IMR-90 (cell line): Measurements from ENCODE around the gene ARHGAP10. TPM values are rescaled to one million over a fixed set of nuclear protein-coding genes. Genes with fewer than 3 reads are reported as not detected.

Source experiments
- ATAC-seq: fragments of 200-7000 bp; cut with Tn5 transposase; 2 replicates; pipeline ENCODE4 v1.9.1; 2020; ENCODE audit warnings: low read depth, mild to moderate bottlenecking, moderate library complexity
- BruUV-seq: library from RNA; stranded (reverse); fragments of 400-500 nt; replicated peaks from 2 replicates; lab custom pipeline; 2021; lab: Mats Ljungman, UMichigan
- CTCF ChIA-PET: fragments of 300-600 bp; formaldehyde crosslinking; extraction: SDS; loops from one replicate; lab custom pipeline; 2021; ENCODE audit warnings: antibody characterized with exemption; lab: Yijun Ruan, JAX
- POLR2A ChIA-PET: fragments of 300-600 bp; sonication (Branson Sonifier 250); formaldehyde crosslinking; loops from one replicate; lab custom pipeline; 2022; ENCODE audit warnings: antibody characterized with exemption; ENCODE audit not compliant: unreplicated experiment; lab: Charles Lee
- DNase-seq: peaks from one replicate; pipeline ENCODE4 v3.0.0; 2013
- H2AFZ ChIP-seq: replicated peaks from 2 replicates; pipeline ENCODE3; 2013; ENCODE audit warnings: low read length, mild to moderate bottlenecking; ENCODE audit not compliant: poor library complexity
- H2AK5ac ChIP-seq: 2 replicates; pipeline ENCODE4 v1.6.1; 2013; ENCODE audit warnings: low read depth, low read length, inconsistent platforms
- H2AK9ac ChIP-seq: replicated peaks from 2 replicates; pipeline ENCODE3; 2013; ENCODE audit warnings: mild to moderate bottlenecking, low read depth, low read length, moderate library complexity; ENCODE audit not compliant: poor library complexity
- H2BK120ac ChIP-seq: 2 replicates; pipeline ENCODE4 v1.6.1; 2013; ENCODE audit warnings: low read depth, low read length, inconsistent platforms
- H2BK15ac ChIP-seq: 3 replicates; pipeline ENCODE4 v1.6.1; 2013; ENCODE audit warnings: low read depth, low read length, inconsistent platforms
- H2BK20ac ChIP-seq: 2 replicates; pipeline ENCODE4 v1.6.1; 2013; ENCODE audit warnings: low read depth, mild to moderate bottlenecking, inconsistent platforms, low read length, moderate library complexity
- H2BK5ac ChIP-seq: 2 replicates; pipeline ENCODE4 v1.6.1; 2013; ENCODE audit warnings: mild to moderate bottlenecking, low read depth, low read length, inconsistent platforms; ENCODE audit not compliant: poor library complexity, severe bottlenecking
- H3K14ac ChIP-seq: replicated peaks from 2 replicates; pipeline ENCODE4 v1.6.1; 2013; ENCODE audit warnings: low read depth, low read length, inconsistent platforms
- H3K18ac ChIP-seq: 2 replicates; pipeline ENCODE4 v1.6.1; 2013; ENCODE audit warnings: low read depth, low read length, control low read depth
- H3K23ac ChIP-seq: 2 replicates; pipeline ENCODE4 v1.6.1; 2013; ENCODE audit warnings: low read depth, low read length, inconsistent platforms
- H3K27ac ChIP-seq: 2 replicates; pipeline ENCODE4 v1.5.1; 2013; ENCODE audit warnings: mild to moderate bottlenecking, control low read depth, low read length; ENCODE audit not compliant: insufficient read depth
- H3K27me3 ChIP-seq: 2 replicates; pipeline ENCODE4 v1.6.1; 2013; ENCODE audit warnings: low read length; ENCODE audit not compliant: control insufficient read depth, insufficient read depth
- H3K36me3 ChIP-seq: 2 replicates; pipeline ENCODE4 v1.6.1; 2013; ENCODE audit warnings: low read length, mixed read lengths; ENCODE audit not compliant: control insufficient read depth, insufficient read depth
- H3K4ac ChIP-seq: 2 replicates; pipeline ENCODE4 v1.6.1; 2013; ENCODE audit warnings: low read depth, low read length, inconsistent platforms
- H3K4me1 ChIP-seq: 2 replicates; pipeline ENCODE4 v1.6.1; 2013; ENCODE audit warnings: low read length, mixed read lengths; ENCODE audit not compliant: control insufficient read depth, insufficient read depth
- H3K4me2 ChIP-seq: 2 replicates; pipeline ENCODE4 v1.6.1; 2013; ENCODE audit warnings: low read depth, mild to moderate bottlenecking, control low read depth, low read length, moderate library complexity
- H3K4me3 ChIP-seq: 2 replicates; pipeline ENCODE4 v1.5.1; 2013; ENCODE audit warnings: low read depth, mild to moderate bottlenecking, control low read depth, low read length, moderate library complexity; ENCODE audit not compliant: insufficient read depth
- H3K56ac ChIP-seq: 2 replicates; pipeline ENCODE4 v1.6.1; 2013; ENCODE audit warnings: low read length, inconsistent platforms; ENCODE audit not compliant: insufficient read depth; ENCODE audit errors: extremely low read depth
- H3K79me1 ChIP-seq, 2 experiments: 2 replicates each; pipeline ENCODE4 v1.6.1; 2013; ENCODE audit warnings: low read length in 2 of 2, inconsistent platforms in 1 of 2, low read depth in 1 of 2
- H3K9ac ChIP-seq: 2 replicates; pipeline ENCODE4 v1.6.1; 2013; ENCODE audit warnings: low read depth, low read length, control low read depth
- H3K9me1 ChIP-seq: 2 replicates; pipeline ENCODE4 v1.6.1; 2013; ENCODE audit warnings: low read length, inconsistent platforms; ENCODE audit not compliant: insufficient read depth
- H3K9me3 ChIP-seq: 2 replicates; pipeline ENCODE4 v1.6.1; 2013; ENCODE audit warnings: low read length; ENCODE audit not compliant: control insufficient read depth, insufficient read depth
- H4K20me1 ChIP-seq: 2 replicates; pipeline ENCODE4 v1.6.1; 2013; ENCODE audit warnings: low read length, inconsistent platforms; ENCODE audit not compliant: insufficient read depth
- H4K5ac ChIP-seq: 2 replicates; pipeline ENCODE4 v1.6.1; 2013; ENCODE audit warnings: mild to moderate bottlenecking, low read depth, low read length, control low read depth
- H4K8ac ChIP-seq, 2 experiments: 2 replicates each; pipeline ENCODE4 v1.6.1; 2013; ENCODE audit warnings: low read depth in 2 of 2, low read length in 2 of 2, control low read depth in 1 of 2, inconsistent platforms in 1 of 2
- H4K91ac ChIP-seq: 2 replicates; pipeline ENCODE4 v1.6.1; 2013; ENCODE audit warnings: low read depth, low read length, inconsistent platforms; ENCODE audit not compliant: insufficient read depth
- BHLHE40 ChIP-seq: fragments of 150-350 bp; IDR thresholded peaks from 2 replicates; pipeline ENCODE4 v1.6.1; 2016; ENCODE audit warnings: mild to moderate bottlenecking, low read depth, low read length
- CEBPB ChIP-seq: IDR thresholded peaks from 2 replicates; pipeline ENCODE4 v1.6.1; 2012; ENCODE audit warnings: low read depth, low read length, improper control_type of control experiment
- CHD1 ChIP-seq: IDR thresholded peaks from 2 replicates; pipeline ENCODE4 v1.6.1; 2012; ENCODE audit warnings: low read depth, low read length, improper control_type of control experiment
- ELK1 ChIP-seq: fragments of 150-350 bp; IDR thresholded peaks from 2 replicates; pipeline ENCODE4 v1.6.1; 2016; ENCODE audit warnings: low read depth, mild to moderate bottlenecking, low read length, moderate library complexity, borderline replicate concordance
- FOS ChIP-seq: fragments of 150-350 bp; IDR thresholded peaks from 2 replicates; pipeline ENCODE4 v1.6.1; 2016; ENCODE audit warnings: low read depth, low read length
- MAFK ChIP-seq: IDR thresholded peaks from 2 replicates; pipeline ENCODE4 v1.6.1; 2012; ENCODE audit warnings: low read depth, low read length, improper control_type of control experiment
- MAZ ChIP-seq: IDR thresholded peaks from 2 replicates; pipeline ENCODE4 v1.6.1; 2012; ENCODE audit warnings: low read depth, mild to moderate bottlenecking, low read length, improper control_type of control experiment, moderate library complexity, borderline replicate concordance
- NFE2L2 ChIP-seq: fragments of 150-350 bp; IDR thresholded peaks from 2 replicates; pipeline ENCODE4 v1.6.1; 2016; ENCODE audit warnings: low read depth, mild to moderate bottlenecking, low read length
- POLR2A ChIP-seq: IDR thresholded peaks from 2 replicates; pipeline ENCODE4 v1.6.1; 2012; ENCODE audit warnings: mild to moderate bottlenecking, low read depth, low read length
- RAD21 ChIP-seq: IDR thresholded peaks from 2 replicates; pipeline ENCODE4 v1.6.1; 2012; ENCODE audit warnings: low read length, improper control_type of control experiment
- RCOR1 ChIP-seq: IDR thresholded peaks from 2 replicates; pipeline ENCODE4 v1.6.1; 2012; ENCODE audit warnings: mild to moderate bottlenecking, low read length, improper control_type of control experiment; ENCODE audit not compliant: insufficient replicate concordance
- RFX5 ChIP-seq: IDR thresholded peaks from 2 replicates; pipeline ENCODE4 v1.8.0; 2012; ENCODE audit warnings: low read depth, mild to moderate bottlenecking, low read length, moderate library complexity
- SMC3 ChIP-seq: fragments of 150-350 bp; IDR thresholded peaks from 2 replicates; pipeline ENCODE4 v1.6.1; 2016; ENCODE audit warnings: low read depth, mild to moderate bottlenecking, antibody characterized with exemption, low read length, moderate library complexity
- USF2 ChIP-seq: fragments of 150-350 bp; IDR thresholded peaks from 2 replicates; pipeline ENCODE4 v1.6.1; 2017; ENCODE audit warnings: mild to moderate bottlenecking, antibody characterized with exemption, low read length, low read depth
- WGBS, 2 experiments: methylation state at CpG; one replicate each; pipeline versions ENCODE4 v1.1.5 to v1.1.7; 2013; ENCODE audit warnings: missing lambda C conversion rate in 2 of 2; ENCODE audit not compliant: insufficient read length in 1 of 2; ENCODE audit errors: extremely low coverage in 2 of 2; 5-methylcytosine and 5-hydroxymethylcytosine counted together
- dilution Hi-C: fragments of 300-500 bp; cut with HindIII; formaldehyde crosslinking; loops from one replicate; pipeline ENCODE4 v1.14.3; 2018; ENCODE audit warnings: low sequenced_read_pairs; ENCODE audit not compliant: unreplicated experiment
- in situ Hi-C: fragments of 300-500 bp; cut with MboI; formaldehyde crosslinking; loops from 3 replicates; pipeline ENCODE4 v1.14.3; 2019; ENCODE audit warnings: low sequenced_read_pairs, inconsistent platforms, mixed read lengths
- intact Hi-C: fragments of 100-400 bp; cut with micrococcal nuclease; formaldehyde crosslinking; loops from 2 replicates; pipeline ENCODE4 v1.10.0; 2022
- polyA plus RNA-seq, 3 experiments: library from polyadenylated mRNA; depleted of rRNA; stranded (reverse); fragments of >200 nt; gene quantifications; 2 replicates each; pipeline ENCODE4 v1.2.3, GENCODE V29; 2012; ENCODE audit warnings: low replicate concordance in 1 of 3
- total RNA-seq: library from RNA; depleted of rRNA; stranded (reverse); fragments of >200 nt; gene quantifications from 2 replicates; pipeline ENCODE4 v1.2.3, GENCODE V29; 2012
- TF ChIP-seq, protein P1 (sequence below): conservative IDR thresholded peaks from 2 replicates; pipeline ENCODE4 v1.5.1; 2012; ENCODE audit warnings: mild to moderate bottlenecking, low read depth, low read length, improper control_type of control experiment

ARHGAP10 gene
- total and polyA plus RNA-seq, 2 of the 4 experiments (the other 2 are of a cell fraction) = 27.1 to 29.4 TPM

DNA sequence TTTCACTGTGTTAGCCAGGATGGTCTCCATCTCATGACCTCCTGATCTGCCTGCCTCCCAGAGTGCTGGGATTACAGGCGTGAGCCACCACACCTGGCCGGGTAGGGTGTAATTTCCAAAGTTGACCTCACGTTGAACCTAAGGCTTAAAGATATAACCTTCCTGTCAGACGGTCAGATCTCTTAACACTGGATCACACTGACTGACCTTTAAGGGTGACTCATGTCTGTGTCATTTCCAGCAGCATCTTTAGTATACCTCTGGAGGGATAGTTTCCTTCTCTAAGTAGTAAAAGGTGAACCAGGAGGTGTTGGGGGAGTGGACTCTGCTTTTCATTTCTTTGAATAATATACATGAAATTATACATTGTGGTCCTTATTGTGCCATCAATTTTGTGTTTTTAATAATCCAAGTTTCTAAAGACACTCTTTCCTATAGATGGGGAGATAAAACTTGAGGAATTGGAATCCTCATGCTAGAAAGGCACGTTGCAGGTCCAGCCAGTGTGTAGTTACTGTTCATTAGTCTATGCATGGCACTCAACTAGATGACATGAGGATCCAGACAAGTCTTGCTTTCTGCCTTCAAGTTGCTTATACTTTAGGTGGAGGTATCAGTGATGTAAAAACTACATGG, 45.7 kb downstream of the ARHGAP10 start:
- intact Hi-C loops = loop anchor here (5.0 kb wide), 1 partner anchor 45 kb away; no protein-coding TSS in a partner anchor
- peak overlapping the region; percentile 25; the same call in 1 of the 2 replicates for H3K18ac ChIP-seq
- H3K36me3 ChIP-seq = peaks cover 3% of the 10 kb centered on the region; the same call in 1 of the 2 replicates
- no peak overlapping the region for H3K56ac ChIP-seq
- peak overlapping the region; percentile 25; the same call in 1 of the 2 replicates for H2BK120ac ChIP-seq
- 60% methylated on average over 1 of the region's 5 CpGs; no CpG with 5 or more reads in 1 of the 2 experiments for WGBS, 2 experiments
- H4K8ac ChIP-seq = peak overlapping the region in 1 of 2 experiments; percentile 11; a peak in 1 of 4 replicates
- no peak overlapping the region for H3K27ac ChIP-seq
- no peak overlapping the region for H4K5ac ChIP-seq
- H2BK15ac ChIP-seq = 0 out of 3 replicates have a peak overlapping the region, but pooled peaks have one; percentile 9
- H2AK5ac ChIP-seq = peak overlapping the region; percentile 79; the same call in 1 of the 2 replicates
- no peak overlapping the region for H3K23ac ChIP-seq
- H4K20me1 ChIP-seq = peaks cover 51% of the 10 kb centered on the region
- BruUV-seq = no TSS peak
- H3K4me3 ChIP-seq = no peak overlapping the region
- no peak overlapping the region for H3K9ac ChIP-seq
- dilution Hi-C loops = no loop called here
- no peaks in the 10 kb centered on the region for H3K27me3 ChIP-seq
- CTCF ChIA-PET = no interaction called here
- H3K4me1 ChIP-seq = peaks cover 25% of the 10 kb centered on the region
- peaks cover 35 to 80% of the 10 kb centered on the region in 2 experiments for H3K79me1 ChIP-seq
- peak overlapping the region; percentile 62; the same call in 1 of the 2 replicates for H3K4ac ChIP-seq
- H2BK20ac ChIP-seq = no peak overlapping the region; the same call in 1 of the 2 replicates
- H4K91ac ChIP-seq = no peak overlapping the region
- H2AFZ ChIP-seq = no peak overlapping the region
- in situ Hi-C loops = no loop called here
- no peak overlapping the region for H2BK5ac ChIP-seq
- 0 out of 2 replicates have a peak overlapping the region, but pooled peaks have one; percentile 52 for H3K14ac ChIP-seq
- no peak overlapping the region for H3K4me2 ChIP-seq
- POLR2A ChIA-PET = no interaction called here
- DNase-seq (peak; percentile 34), ATAC-seq (no peak)
- no peaks in the 10 kb centered on the region for H3K9me3 ChIP-seq
- no peak overlapping the region for H2AK9ac ChIP-seq
- H3K9me1 ChIP-seq = peaks cover 28% of the 10 kb centered on the region
- no peak for TF ChIP-seq FOS
- TF ChIP-seq CEBPB = no peak
- no peak for TF ChIP-seq ELK1
- TF ChIP-seq RFX5 = no peak
- no peak for TF ChIP-seq RCOR1
- no peak for TF ChIP-seq RAD21
- TF ChIP-seq CHD1 = no peak
- no peak for TF ChIP-seq POLR2A
- TF ChIP-seq NFE2L2 = no peak
- TF ChIP-seq MAZ = no peak
- TF ChIP-seq SMC3 = no peak
- TF ChIP-seq, protein P1, sequence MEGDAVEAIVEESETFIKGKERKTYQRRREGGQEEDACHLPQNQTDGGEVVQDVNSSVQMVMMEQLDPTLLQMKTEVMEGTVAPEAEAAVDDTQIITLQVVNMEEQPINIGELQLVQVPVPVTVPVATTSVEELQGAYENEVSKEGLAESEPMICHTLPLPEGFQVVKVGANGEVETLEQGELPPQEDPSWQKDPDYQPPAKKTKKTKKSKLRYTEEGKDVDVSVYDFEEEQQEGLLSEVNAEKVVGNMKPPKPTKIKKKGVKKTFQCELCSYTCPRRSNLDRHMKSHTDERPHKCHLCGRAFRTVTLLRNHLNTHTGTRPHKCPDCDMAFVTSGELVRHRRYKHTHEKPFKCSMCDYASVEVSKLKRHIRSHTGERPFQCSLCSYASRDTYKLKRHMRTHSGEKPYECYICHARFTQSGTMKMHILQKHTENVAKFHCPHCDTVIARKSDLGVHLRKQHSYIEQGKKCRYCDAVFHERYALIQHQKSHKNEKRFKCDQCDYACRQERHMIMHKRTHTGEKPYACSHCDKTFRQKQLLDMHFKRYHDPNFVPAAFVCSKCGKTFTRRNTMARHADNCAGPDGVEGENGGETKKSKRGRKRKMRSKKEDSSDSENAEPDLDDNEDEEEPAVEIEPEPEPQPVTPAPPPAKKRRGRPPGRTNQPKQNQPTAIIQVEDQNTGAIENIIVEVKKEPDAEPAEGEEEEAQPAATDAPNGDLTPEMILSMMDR = no peak
- TF ChIP-seq BHLHE40 = no peak
- TF ChIP-seq MAFK = no peak
- TF ChIP-seq USF2 = no peak
